ENCODE data around the gene COMMD1. TPM values are rescaled to one million over a fixed set of nuclear protein-coding genes. Genes with fewer than 3 reads are reported as not detected.

Gene COMMD1
- total RNA-seq, 1 experiment from 2014 or later = 24.7 TPM

- TF ChIP-seq, protein P1, sequence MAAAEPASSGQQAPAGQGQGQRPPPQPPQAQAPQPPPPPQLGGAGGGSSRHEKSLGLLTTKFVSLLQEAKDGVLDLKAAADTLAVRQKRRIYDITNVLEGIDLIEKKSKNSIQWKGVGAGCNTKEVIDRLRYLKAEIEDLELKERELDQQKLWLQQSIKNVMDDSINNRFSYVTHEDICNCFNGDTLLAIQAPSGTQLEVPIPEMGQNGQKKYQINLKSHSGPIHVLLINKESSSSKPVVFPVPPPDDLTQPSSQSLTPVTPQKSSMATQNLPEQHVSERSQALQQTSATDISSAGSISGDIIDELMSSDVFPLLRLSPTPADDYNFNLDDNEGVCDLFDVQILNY (CRISPR knock-in tag; IDR thresholded peaks at IDR 0.05) = no peak
- TF ChIP-seq RELA (CRISPR knock-in tag; IDR thresholded peaks at IDR 0.05; ENCODE audit: borderline replicate concordance) (no peak), ZNF219 (CRISPR knock-in tag; IDR thresholded peaks at IDR 0.05; ENCODE audit: borderline replicate concordance) (no peak), ATF6 (CRISPR knock-in tag; IDR thresholded peaks at IDR 0.05) (no peak), JAZF1 (CRISPR knock-in tag; IDR thresholded peaks at IDR 0.05) (no peak), EMX1 (CRISPR knock-in tag; IDR thresholded peaks at IDR 0.05) (no peak)
Measured at GRCh38 chr2:62045017-62045543, 139.6 kb downstream of the COMMD1 start (continued).

- CTCF ChIA-PET = interaction anchor here (0.6 kb wide), 1 partner anchor 71 kb away, joined by 4 read pairs; no protein-coding TSS in a partner anchor
- H3K36me3 Mint-ChIP-seq = peaks cover 40% of the 10 kb centered on the region
- DNase-seq (ENCODE audit: low spot score) (no peak), ATAC-seq (no peak)
- POLR2A ChIA-PET = no interaction called here
- no peak overlapping the region for H3K27ac Mint-ChIP-seq
- peaks cover 6% of the 10 kb centered on the region; the same call in 1 of the 2 replicates for H3K27me3 Mint-ChIP-seq (ENCODE audit: low read depth)
- H3K9me3 Mint-ChIP-seq = peaks cover 39% of the 10 kb centered on the region
- TF ChIP-seq CREM (CRISPR knock-in tag; IDR thresholded peaks at IDR 0.05) = no peak
- no peak for TF ChIP-seq ETV6 (CRISPR knock-in tag; IDR thresholded peaks at IDR 0.05)
- TF ChIP-seq ZNF416 (CRISPR knock-in tag; IDR thresholded peaks at IDR 0.05) = no peak
- TF ChIP-seq MAX (CRISPR knock-in tag; IDR thresholded peaks at IDR 0.05) = no peak
- TF ChIP-seq, protein P2, sequence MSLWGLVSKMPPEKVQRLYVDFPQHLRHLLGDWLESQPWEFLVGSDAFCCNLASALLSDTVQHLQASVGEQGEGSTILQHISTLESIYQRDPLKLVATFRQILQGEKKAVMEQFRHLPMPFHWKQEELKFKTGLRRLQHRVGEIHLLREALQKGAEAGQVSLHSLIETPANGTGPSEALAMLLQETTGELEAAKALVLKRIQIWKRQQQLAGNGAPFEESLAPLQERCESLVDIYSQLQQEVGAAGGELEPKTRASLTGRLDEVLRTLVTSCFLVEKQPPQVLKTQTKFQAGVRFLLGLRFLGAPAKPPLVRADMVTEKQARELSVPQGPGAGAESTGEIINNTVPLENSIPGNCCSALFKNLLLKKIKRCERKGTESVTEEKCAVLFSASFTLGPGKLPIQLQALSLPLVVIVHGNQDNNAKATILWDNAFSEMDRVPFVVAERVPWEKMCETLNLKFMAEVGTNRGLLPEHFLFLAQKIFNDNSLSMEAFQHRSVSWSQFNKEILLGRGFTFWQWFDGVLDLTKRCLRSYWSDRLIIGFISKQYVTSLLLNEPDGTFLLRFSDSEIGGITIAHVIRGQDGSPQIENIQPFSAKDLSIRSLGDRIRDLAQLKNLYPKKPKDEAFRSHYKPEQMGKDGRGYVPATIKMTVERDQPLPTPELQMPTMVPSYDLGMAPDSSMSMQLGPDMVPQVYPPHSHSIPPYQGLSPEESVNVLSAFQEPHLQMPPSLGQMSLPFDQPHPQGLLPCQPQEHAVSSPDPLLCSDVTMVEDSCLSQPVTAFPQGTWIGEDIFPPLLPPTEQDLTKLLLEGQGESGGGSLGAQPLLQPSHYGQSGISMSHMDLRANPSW (CRISPR knock-in tag; conservative IDR thresholded peaks at IDR 0.05; ENCODE audit: low read depth) = no peak
- TF ChIP-seq ERG (CRISPR knock-in tag; IDR thresholded peaks at IDR 0.05) = no peak
- TF ChIP-seq ATF6 (CRISPR knock-in tag; IDR thresholded peaks at IDR 0.05) = no peak
- TF ChIP-seq GRHL2 (CRISPR knock-in tag; IDR thresholded peaks at IDR 0.05; ENCODE audit: insufficient replicate concordance, severe bottlenecking) = no peak
- no peak for TF ChIP-seq ELF4 (CRISPR knock-in tag; IDR thresholded peaks at IDR 0.05; ENCODE audit: low read depth)
- no peak overlapping the region for H3K4me3 Mint-ChIP-seq
- H3K4me1 Mint-ChIP-seq = peaks cover 30% of the 10 kb centered on the region
Measured at GRCh38 chr2:62046141-62046540, 140.7 kb downstream of the COMMD1 start.

Measured in WTC11 (cell line).